HG03280 (cell line): ENCODE data around the gene OTC.

Source experiments
- ATAC-seq: cut with Tn5 transposase; IDR thresholded peaks from one replicate; pipeline ENCODE4 v1.9.1; 2021; ENCODE audit warnings: mild to moderate bottlenecking, moderate library complexity; ENCODE audit not compliant: unreplicated experiment

Gene OTC

GRCh38 chrX:38462257-38462656 lies 109.9 kb downstream of the OTC start:
- ATAC-seq, result no peak

GRCh38 chrX:38465686-38466085 lies 113.3 kb downstream of the OTC start:
- ATAC-seq, result no peak

- no peak for ATAC-seq
Measured at GRCh38 chrX:38468563-38469157, 116.3 kb downstream of the OTC start.
